ENCODE data around the gene C1orf87. TPM values are rescaled to one million over a fixed set of nuclear protein-coding genes. Genes with fewer than 3 reads are reported as not detected.

The C1orf87 gene
- total and polyA plus RNA-seq, 2 donors (not counting 1 experiment from before 2014, with no cell fraction given), result 0.10 to 0.50 TPM

DNA sequence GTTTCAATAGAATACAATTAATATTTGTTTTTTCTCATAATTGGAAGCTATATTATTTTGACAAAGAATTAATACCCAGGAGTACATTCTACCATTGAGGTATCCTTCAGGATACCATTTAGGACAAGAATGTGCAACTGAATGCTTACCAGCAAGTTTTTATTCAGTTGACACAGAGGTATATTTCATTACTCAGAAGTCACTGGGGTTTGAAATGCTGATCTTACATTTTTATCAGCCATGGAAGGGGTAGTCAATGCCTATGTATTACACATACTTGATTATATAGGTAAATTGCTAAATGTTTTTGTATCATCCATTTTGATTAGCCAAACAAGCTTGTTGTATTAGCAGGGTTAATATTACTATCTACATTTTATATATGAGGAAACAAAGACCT is 48.0 kb downstream of the C1orf87 start:
- H4K20me1 ChIP-seq (ENCODE audit: control insufficient read depth, extremely low read depth, insufficient read depth, low read length), result no peaks in the 10 kb centered on the region
- DNase-seq (ENCODE audit: low read depth in 2 of 2), result no peak

DNA sequence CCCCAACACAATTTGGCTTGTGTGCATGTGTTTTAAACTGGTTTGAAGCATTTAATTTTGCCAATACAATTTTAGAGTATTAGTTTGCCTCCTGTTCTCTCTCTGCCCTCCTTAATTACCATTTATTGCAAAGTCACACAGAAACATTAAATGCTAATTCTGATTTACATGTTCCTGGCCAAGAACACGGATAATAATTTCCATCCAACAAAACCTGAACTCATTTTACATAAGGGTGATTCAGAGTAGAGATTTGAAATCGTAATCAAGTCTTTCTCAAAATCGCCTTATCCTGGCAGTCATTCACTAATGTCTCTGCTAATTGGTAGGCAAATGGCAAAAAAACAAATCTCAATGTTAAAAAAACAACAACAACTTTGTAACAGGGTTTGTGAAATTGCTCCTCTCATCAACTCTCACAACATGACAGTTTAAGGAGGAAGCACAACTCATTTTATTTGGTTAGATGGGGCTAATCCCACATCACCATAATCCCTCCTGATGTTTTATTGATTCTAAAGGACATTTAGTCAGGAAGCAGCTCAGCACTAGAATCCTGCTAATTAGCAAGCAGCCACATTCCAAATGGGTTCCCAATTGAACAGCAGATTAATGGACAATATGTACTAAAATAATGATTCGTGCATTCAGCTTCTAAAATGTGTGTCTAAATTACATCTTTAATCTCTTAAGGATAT is 55.9 kb downstream of the C1orf87 start:
- no peak for TF ChIP-seq EZH2 (IDR thresholded peaks at IDR 0.05; ENCODE audit: low read length, missing control alignments)
- TF ChIP-seq, protein P1, sequence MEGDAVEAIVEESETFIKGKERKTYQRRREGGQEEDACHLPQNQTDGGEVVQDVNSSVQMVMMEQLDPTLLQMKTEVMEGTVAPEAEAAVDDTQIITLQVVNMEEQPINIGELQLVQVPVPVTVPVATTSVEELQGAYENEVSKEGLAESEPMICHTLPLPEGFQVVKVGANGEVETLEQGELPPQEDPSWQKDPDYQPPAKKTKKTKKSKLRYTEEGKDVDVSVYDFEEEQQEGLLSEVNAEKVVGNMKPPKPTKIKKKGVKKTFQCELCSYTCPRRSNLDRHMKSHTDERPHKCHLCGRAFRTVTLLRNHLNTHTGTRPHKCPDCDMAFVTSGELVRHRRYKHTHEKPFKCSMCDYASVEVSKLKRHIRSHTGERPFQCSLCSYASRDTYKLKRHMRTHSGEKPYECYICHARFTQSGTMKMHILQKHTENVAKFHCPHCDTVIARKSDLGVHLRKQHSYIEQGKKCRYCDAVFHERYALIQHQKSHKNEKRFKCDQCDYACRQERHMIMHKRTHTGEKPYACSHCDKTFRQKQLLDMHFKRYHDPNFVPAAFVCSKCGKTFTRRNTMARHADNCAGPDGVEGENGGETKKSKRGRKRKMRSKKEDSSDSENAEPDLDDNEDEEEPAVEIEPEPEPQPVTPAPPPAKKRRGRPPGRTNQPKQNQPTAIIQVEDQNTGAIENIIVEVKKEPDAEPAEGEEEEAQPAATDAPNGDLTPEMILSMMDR (conservative IDR thresholded peaks at IDR 0.05 in 1 of 2, IDR thresholded peaks at IDR 0.05 in 1 of 2; ENCODE audit: low read depth in 1 of 2, low read length in 2 of 2), result no peak
- Histone ChIP-seq H2AFZ (ENCODE audit: low read length) (no peak overlapping the region), H3K27ac (ENCODE audit: insufficient read depth, low read length) (no peak overlapping the region), H3K9me3 (ENCODE audit: control insufficient read depth, insufficient read depth, low read depth, low read length) (no peaks in the 10 kb centered on the region), H3K79me2 (ENCODE audit: control insufficient read depth, insufficient read depth, low read length) (no peaks in the 10 kb centered on the region), H3K4me3 (replicated peaks in 1 of 4; ENCODE audit: control extremely low read depth in 1 of 4, insufficient read depth in 1 of 4, low read depth in 3 of 4, low read length in 4 of 4) (no peak overlapping the region), H4K20me1 (ENCODE audit: control insufficient read depth, extremely low read depth, insufficient read depth, low read length) (no peaks in the 10 kb centered on the region), H3K9ac (ENCODE audit: insufficient read depth, low read length) (no peak overlapping the region), H3K4me2 (ENCODE audit: extremely low read depth, insufficient read depth, low read length) (no peak overlapping the region), H3K4me1 (ENCODE audit: control insufficient read depth, extremely low read depth, insufficient read depth, low read length) (no peaks in the 10 kb centered on the region), H3K27me3 (ENCODE audit: control insufficient read depth, insufficient read depth, low read length) (no peaks in the 10 kb centered on the region), H3K36me3 (ENCODE audit: control insufficient read depth, insufficient read depth, low read length) (no peaks in the 10 kb centered on the region)
- no peak for DNase-seq (ENCODE audit: low read depth in 2 of 2)

More for the DNA sequence above, 48.0 kb downstream of the C1orf87 start:
- Histone ChIP-seq H3K79me2 (ENCODE audit: control insufficient read depth, insufficient read depth, low read length) (no peaks in the 10 kb centered on the region), H3K9ac (ENCODE audit: insufficient read depth, low read length) (no peak overlapping the region), H3K27me3 (ENCODE audit: control insufficient read depth, insufficient read depth, low read length) (no peaks in the 10 kb centered on the region), H3K36me3 (ENCODE audit: control insufficient read depth, insufficient read depth, low read length) (no peaks in the 10 kb centered on the region), H3K4me2 (ENCODE audit: extremely low read depth, insufficient read depth, low read length) (no peak overlapping the region), H3K4me1 (ENCODE audit: control insufficient read depth, extremely low read depth, insufficient read depth, low read length) (no peaks in the 10 kb centered on the region), H3K27ac (ENCODE audit: insufficient read depth, low read length) (no peak overlapping the region), H2AFZ (ENCODE audit: low read length) (no peak overlapping the region), H3K4me3 (replicated peaks in 1 of 4; ENCODE audit: control extremely low read depth in 1 of 4, insufficient read depth in 1 of 4, low read depth in 3 of 4, low read length in 4 of 4) (no peak overlapping the region), H3K9me3 (ENCODE audit: control insufficient read depth, insufficient read depth, low read depth, low read length) (no peaks in the 10 kb centered on the region)
- TF ChIP-seq, protein P1 (conservative IDR thresholded peaks at IDR 0.05 in 1 of 2, IDR thresholded peaks at IDR 0.05 in 1 of 2; ENCODE audit: low read depth in 1 of 2, low read length in 2 of 2), result no peak
- no peak for TF ChIP-seq EZH2 (IDR thresholded peaks at IDR 0.05; ENCODE audit: low read length, missing control alignments)

DNA sequence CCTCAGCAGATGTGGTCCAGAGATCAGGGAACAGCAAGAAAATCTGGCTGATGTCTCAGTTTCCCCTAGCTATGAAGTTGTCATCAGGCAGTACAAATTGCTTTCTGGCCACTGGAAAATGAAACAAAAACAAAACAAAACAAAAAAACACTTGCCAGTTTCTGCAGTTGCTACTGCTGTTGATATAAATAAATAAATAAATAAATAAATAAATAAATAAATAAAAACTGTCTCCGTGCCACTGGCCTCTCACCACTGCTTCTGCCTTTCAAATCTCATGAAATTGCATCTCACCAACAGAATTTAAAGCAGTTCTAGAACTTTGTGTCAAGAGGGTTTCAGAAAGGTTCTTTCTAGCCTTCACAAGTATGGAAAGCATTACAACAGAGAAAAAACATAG is 62.9 kb downstream of the C1orf87 start:
- H4K20me1 ChIP-seq (ENCODE audit: control insufficient read depth, extremely low read depth, insufficient read depth, low read length), result no peaks in the 10 kb centered on the region
- H3K36me3 ChIP-seq (ENCODE audit: control insufficient read depth, insufficient read depth, low read length), result no peaks in the 10 kb centered on the region
- no peak overlapping the region for H2AFZ ChIP-seq (ENCODE audit: low read length)
- DNase-seq (ENCODE audit: low read depth in 2 of 2), result no peak
- no peak overlapping the region for H3K27ac ChIP-seq (ENCODE audit: insufficient read depth, low read length)
- H3K27me3 ChIP-seq (ENCODE audit: control insufficient read depth, insufficient read depth, low read length), result no peaks in the 10 kb centered on the region
- no peaks in the 10 kb centered on the region for H3K79me2 ChIP-seq (ENCODE audit: control insufficient read depth, insufficient read depth, low read length)
- no peaks in the 10 kb centered on the region for H3K9me3 ChIP-seq (ENCODE audit: control insufficient read depth, insufficient read depth, low read depth, low read length)
- TF ChIP-seq, protein P1 (conservative IDR thresholded peaks at IDR 0.05 in 1 of 2, IDR thresholded peaks at IDR 0.05 in 1 of 2; ENCODE audit: low read depth in 1 of 2, low read length in 2 of 2), result no peak
- no peak for TF ChIP-seq EZH2 (IDR thresholded peaks at IDR 0.05; ENCODE audit: low read length, missing control alignments)
- no peaks in the 10 kb centered on the region for H3K4me1 ChIP-seq (ENCODE audit: control insufficient read depth, extremely low read depth, insufficient read depth, low read length)
- no peak overlapping the region for H3K9ac ChIP-seq (ENCODE audit: insufficient read depth, low read length)
- H3K4me3 ChIP-seq (replicated peaks in 1 of 4; ENCODE audit: control extremely low read depth in 1 of 4, insufficient read depth in 1 of 4, low read depth in 3 of 4, low read length in 4 of 4), result no peak overlapping the region
- no peak overlapping the region for H3K4me2 ChIP-seq (ENCODE audit: extremely low read depth, insufficient read depth, low read length)

Measured in fibroblast of lung (primary cell).